Ureter (tissue), 1 donor: ENCODE results near the gene CCNDBP1. TPM values are rescaled to one million over a fixed set of nuclear protein-coding genes. Genes with fewer than 3 reads are reported as not detected.
"Not testable (repeated sequence)": the region's sequence is repeated elsewhere in the genome, so short reads cannot be mapped to it uniquely, and the experiment has no call there.

Experiments
- DNase-seq: peaks from one replicate; pipeline ENCODE4 v3.0.0-alpha.2; 2020; ENCODE audit warnings: low spot score
- total RNA-seq: library from RNA; stranded (reverse); gene quantifications from one replicate; pipeline ENCODE4 v1.2.4, GENCODE V29; 2023
- donor health status: DM: yes; HTN: yes; CAD: no.

CCNDBP1 gene
- total RNA-seq, 1 donor from 2014 or later, result 55.2 TPM

DNA sequence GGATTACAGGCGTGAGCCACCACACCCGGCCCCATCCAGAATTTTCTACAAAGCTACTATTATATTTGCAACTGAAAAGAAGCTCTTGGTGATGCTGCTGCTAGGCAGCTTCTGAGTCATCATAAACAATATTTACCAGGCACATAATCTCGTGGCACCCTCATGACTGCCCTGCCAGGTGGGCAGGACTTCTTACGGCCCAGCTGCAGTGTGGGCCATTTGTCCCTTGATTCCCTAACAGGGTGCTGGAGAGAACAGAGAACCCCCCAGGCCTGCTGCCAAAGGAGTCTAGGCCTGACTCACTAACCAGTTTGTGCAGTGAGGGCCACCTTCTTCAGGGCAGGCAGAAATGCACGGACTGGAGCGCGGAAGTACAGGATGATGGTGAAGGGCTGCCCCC, 30.8 kb downstream of the CCNDBP1 start:
- no peak for DNase-seq

DNA sequence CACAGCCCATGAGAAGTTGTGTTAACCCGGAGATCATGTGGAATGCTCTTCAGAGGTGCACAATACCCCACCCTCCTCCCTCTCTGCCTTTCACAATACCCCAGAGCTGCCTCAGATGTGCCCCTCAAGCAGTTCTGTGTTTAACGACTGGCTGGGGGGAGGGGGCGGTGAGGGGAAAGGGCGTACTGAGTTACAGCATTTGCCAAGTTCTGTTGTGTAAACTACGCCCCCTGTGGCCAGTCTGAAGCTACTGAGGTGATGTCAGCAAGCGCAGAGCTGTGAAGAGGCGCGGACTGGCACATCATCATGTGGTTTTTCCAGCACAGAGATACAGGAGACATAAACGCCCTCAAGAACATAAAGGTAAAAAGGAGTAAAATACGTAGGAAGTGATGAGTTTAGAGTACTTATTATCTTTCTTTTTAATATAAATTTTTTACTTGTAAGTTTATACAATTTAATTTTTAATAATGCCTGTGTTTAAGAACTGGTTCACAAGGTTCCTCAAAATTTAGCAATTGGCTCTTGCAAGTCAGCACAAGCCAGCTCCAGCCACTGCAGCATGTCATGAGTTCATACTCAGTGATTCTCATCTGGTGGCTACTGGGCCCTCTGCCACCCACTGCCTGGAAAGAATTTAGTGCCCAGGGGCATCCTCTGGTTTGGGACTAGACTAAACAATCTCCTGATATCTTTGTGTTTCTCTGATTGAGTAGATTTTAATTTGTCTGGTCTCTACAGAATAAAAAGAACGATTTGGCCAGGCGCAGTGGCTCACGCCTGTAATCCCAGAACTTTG, 33.9 kb downstream of the CCNDBP1 start:
- DNase-seq, result no peak

DNA sequence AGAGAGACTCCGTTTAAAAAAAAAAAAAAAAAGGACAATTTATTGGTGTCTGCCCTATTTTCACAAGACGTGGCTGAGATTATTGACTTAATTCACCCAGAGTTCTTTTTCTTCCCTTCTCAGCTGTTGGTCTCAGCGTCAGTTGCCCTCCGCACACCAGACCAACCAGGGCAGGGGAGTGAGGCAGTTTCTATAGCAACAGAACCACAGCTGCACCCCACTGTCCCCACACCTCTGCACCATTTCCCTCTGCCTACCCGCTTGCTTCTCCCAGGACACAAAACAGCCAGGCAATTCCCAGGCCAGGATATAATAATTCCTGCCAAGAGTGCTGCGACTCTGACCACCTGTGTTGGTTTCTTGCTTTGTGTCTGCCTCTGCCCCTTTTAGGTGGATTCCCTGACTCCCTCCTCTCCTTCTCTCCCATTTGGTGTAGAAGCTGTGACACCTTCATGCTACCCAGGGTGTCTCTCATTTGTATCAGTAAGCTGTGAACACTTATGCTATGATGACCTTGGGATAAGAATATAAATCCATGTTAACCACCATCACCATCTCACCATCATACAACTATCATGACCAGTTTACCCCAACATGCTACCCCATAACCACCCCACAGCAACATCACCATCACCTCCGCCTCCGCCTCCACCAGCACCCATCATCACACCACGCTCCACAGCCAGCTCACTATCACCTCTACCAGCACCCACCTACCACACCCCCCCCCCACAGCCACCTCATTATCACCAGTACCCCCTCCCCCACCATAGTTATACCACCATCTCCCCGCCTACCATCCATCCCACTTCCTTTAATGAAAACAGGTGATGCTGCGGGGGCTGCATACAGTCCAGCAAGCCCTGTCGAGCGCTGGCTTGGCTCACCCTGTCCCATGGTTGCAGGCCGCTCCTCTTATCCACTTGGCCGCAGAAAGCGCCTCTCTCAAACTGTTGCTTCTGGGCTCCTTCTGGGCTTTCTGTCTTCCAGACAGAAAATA, 35.0 kb downstream of the CCNDBP1 start:
- no peak for DNase-seq

DNA sequence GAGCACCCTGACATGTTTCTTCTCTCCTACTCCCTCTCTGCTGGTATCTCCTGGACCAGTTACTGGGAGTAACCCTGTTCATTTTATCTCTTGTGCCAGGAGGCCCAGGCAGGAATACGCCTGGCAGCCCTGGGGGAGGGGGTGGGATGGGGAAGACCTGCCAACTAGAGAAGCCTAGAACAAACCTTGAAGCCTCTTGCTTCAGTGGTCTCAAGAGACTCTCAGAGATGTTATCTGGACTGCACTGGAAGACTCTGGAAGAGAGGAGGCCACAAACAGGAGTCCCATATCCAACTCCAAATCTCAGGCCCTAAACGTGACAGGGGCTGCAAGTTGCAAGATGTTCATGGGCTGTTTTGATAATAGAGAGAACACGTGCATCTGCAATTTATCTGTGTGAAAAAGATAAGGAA, 35.8 kb downstream of the CCNDBP1 start, which contains the start of gene EPB42:
EPB42 (minus strand) TSS at position 28 of the 413 bp plus-strand sequence. CDS start 193 bp downstream, outside the sequence.
- no peak for DNase-seq

DNA sequence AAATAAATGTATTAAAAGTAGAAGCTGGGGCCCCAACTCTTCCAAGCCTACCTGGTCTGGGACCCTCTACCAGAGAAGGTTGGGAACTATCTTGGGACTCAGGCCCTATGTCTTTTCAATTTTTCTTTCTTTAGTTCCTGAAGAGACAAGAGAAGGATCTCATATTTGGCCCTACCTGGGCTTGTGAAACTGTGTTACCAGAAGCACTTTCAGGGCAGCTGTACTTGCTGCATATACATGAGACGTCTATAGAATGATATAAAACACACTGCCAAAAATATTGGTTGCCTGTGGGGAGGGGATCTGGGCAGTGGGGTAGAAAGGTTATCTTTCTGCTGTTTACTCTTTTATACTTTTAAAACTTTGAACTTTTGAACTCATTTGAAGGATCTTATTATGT, 36.2 kb downstream of the CCNDBP1 start:
- DNase-seq, result no peak

DNA sequence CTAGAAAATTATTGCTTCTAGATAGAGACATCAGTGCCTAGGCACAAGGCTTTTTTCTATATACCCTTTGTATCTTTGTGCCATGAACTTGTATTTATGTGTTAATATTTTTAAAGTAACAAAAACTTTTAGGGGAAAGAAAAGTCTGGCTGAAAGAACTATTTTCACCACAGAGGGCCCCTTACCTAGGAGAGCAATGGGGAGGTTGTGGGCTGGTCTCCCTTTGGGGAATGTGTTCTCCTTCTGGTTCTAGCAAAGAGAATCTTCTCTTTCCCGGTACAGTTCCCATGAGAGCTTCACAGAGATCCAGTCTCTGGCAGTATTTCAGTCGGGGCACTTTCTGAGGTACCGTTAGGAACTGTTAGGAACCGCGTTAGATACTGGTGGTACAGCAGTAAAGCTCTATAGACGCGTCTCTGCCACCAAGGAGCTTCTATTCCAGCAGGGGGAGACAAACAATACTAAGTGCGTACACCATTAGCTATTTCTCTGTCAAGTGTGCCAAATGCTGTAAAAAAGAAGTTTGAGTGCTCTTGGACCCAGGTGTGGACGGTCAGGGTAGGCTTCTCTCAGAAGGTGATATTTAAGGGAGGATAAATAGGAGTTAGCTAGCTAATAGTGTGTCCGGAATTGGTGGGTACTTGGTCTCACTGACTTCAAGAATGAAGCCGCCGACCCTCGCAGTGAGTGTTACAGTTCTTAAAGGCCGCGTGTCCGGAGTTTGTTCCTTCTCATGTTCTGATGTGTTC, 40.2 kb downstream of the CCNDBP1 start:
- no peak for DNase-seq

DNA sequence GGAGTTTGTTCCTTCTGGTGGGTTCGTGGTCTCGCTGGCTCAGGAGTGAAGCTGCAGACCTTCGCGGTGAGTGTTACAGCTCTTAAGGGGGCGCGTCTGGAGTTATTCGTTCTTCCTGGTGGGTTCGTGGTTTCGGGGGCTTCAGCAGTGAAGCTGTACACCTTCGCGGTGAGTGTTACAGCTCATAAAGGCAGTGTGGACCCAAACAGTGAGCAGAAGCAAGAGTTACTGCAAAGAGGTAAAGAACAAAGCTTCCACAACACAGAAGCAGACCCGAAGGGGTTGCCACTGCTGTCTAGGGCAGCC, 40.7 kb downstream of the CCNDBP1 start:
- not testable (repeated sequence) for DNase-seq

DNA sequence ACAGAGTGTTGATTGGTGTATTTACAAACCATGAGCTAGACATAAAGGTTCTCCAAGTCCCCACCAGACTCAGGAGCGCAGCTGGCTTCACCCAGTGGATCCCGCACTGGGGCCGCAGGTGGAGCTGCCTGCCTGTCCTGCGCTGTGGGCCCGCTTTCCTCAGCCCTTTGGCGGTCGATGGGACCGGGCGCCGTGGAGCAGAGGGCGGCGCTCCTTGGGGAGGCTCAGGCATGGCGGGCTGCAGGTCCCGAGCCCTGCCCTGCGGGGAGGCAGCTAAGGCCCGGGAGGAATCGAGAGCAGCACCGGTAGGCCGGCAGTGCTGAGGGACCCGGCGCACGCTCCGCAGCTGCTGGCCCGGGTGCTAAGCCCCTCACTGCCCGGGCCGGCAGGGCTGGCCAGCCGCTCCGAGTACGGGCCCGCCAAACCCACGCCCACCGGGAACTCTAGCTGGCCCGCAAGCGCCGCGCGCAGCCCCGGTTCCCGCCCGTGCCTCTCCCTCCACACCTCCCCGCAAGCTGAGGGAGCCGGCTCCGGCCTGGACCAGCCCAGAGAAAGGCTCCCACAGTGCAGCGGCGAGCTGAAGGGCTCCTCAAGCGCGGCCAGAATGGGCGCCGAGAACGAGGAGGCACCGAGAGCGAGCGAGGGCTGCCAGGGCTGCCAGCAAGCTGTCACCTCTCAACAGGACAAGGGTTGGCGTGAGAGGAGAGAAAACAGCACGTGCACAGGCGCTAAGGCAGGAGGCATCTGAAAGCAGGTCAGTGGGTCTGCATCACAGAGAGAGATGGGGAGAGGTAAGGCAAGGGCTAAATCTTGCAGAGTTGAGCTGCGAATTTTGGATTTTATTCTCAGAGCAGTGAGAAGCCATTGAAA, 41.5 kb downstream of the CCNDBP1 start:
- DNase-seq, result no peak

DNA sequence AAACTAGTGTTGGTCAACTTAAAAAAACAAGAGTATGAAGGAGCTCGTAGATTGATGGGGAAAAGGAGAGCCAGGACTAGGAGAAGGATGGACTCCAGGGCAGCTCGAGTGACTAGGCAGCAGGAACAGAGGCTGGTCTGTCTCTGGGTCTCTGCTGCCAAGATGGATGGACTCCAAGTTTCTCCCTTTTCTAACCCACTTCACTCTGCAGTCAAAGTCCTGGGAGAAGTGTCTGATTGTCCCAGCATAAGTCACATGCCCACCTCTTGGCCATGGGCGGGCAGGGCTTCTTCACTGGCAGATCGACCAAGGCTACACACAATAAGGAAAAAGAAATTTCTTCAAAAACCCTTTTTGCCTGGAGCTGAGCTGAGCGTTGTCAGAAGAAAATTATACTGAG, 44.8 kb downstream of the CCNDBP1 start:
- DNase-seq, result no peak

DNA sequence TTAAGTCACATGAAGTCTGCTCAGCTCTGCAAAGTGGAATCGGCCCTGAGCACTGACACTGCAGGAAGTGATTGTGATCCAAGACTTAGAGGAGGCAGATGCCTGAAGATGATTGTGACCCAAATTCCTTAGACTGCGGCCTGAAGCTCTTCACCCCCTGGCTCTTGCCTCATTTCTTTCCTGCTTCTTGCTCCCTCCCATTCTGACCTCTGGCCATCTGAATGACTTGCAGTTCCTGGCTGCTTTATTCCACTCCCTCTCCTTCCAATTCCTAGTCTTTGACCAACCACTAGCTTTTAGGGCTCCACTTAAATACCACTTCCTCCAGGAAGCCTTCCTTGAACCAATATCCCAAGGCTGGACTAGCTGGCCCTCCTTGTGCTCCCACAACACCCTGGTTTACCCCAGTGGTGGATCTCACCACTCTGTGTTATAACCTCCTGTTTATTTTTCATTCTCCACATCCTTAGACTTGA, 45.5 kb downstream of the CCNDBP1 start:
- DNase-seq, result no peak

DNA sequence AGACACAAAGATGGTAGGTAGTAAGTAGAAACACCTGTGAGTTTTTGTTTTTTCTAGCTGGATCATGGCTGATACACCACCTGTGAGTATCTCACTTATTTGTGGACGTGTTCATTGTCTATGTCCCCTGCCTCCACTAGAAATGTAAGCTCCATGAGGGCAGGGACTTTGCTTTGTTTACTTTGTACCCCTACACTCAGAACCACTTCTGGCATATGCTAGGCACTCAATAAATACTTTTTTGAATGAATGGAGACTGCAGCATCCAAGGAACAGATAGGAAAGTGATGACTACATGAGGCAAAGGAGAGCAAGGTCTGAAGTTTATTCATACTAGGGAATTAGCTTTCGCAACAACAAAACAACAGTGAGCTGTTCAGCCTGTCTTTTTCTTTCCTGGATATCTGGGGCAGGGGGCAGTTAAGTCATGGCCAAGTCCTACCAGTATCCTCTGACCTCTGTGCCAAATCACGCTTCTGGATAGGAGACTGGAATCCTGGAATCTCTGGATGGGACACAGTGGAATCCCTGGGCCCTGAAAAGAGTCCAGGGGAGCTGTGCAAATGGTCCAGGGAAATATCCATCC, 47.2 kb downstream of the CCNDBP1 start:
- DNase-seq, result no peak

DNA sequence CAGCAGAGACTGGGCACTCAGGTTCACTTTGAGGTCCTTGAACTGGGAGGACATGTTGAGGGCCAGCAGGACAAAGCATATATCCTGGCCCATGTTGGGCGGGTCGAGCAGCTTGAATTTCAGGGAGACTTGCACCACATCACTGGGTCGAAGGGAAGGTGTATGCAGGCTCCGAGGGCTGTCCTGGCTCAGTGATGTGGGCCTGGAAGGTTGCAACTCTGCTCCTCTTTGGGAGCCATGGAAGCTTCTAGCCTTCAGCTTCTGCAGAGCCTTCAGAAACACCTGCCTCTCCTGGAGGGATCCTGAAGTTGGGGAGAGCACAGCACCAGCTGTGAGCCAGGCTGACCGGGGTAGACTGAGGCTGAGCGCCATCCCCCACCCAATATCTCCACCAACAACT, 50.3 kb downstream of the CCNDBP1 start:
- DNase-seq, result no peak

DNA sequence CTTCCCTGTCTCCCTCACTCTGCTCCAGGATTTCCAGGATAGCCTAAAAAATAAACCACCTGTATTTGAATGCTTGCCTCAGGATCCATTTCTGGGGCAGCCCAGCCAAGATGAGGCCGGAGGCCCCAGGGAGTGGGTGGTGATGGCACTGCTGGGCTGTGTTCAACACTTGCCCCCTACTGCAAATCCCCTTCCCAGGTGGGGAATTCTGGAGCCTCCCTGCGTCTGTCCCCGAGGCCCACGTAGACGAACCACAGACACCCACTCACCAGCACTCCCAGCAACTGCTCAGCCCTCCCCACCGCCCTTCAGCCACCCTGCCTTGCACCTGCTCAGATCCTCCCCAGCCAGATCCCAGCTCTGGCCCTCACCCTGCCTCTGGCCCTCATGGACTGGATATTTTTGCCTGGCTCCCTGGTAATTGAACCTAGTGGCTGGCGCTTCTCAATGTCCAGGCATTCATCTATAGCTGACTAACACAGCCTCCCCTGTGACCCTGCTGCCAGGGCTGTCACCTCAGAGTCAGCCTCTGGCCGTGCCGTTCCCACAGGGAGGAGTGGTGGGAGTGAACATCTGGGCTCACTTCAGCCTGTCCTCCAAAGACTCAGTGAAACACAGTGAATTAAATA, 52.8 kb downstream of the CCNDBP1 start:
- DNase-seq, result no peak

DNA sequence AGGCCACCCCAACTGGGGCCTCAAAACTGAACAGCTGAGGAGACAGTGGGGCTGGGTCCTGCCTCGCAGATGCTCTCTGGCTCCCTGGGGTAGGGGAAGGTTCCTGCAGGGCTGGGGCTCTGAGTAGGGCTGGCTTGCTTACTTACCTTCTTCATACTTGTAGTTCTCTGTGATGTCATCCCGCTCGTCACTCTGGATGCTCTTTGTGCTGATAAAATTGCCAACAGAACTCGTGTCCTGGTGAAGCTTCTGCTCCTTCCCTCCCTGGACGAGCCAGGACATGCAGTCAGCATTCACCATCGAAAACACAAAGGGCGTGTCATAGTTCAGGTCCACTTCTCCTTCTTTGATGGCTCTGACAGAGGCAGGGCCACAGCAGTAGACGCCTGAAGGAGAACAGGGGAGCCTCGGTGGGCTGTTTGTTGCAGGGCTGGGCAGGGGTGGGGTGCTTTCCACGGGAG, 53.5 kb downstream of the CCNDBP1 start:
- no peak for DNase-seq

DNA sequence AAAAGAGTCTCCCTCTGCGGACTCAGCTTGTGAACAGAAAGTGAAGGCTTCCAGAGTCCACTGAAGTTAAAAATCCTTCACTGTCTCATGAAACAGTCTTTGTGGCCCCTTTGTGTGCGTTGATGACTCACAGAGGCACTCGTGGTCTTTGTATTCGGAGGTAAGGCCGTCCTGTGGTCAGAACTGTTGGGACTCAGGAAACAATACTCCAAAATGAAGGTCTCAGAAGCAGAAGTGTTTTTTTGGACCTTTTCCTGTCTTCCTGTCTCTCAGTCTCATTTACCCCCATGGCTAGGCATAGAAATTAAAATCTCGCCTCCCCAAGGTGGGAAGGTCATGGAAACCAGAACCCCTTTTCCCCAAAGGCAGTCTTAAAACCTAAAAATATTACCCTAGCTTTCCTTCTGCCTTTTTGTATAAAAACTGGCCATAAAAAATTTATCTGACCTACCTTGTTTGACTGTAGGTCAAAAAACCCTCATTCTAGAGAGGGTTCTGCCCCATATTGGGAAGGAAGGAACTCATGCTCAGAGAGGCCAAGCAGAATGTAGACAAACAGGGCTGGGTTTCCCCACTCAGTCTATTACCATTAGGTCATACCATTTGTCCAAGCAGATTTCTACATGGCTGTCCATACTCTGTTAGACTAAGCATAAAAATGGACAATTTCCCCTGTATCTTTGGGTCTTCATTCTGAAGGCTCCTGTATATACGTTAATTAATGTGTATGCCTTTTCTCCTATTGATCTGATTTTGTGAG, 54.7 kb downstream of the CCNDBP1 start:
- no peak for DNase-seq

DNA sequence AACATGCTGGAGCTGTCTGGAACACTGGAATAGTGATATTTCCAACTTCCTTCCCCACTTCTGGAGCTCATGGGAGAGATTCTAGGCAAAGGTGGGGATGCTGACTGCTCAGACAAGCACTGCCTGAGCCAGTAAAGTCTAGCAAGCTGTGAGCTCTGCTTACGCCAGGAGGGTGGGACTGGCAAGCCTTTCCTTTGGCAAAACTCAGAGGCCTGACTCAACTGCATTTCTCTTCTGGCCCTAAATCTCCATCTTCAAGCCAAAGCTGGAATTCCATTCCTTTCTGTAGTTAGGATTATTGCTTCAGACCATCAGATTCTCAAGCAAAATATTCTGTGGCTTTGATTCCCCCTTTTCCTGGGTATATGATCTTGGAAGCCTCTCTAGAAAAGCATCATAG, 55.9 kb downstream of the CCNDBP1 start:
- no peak for DNase-seq

DNA sequence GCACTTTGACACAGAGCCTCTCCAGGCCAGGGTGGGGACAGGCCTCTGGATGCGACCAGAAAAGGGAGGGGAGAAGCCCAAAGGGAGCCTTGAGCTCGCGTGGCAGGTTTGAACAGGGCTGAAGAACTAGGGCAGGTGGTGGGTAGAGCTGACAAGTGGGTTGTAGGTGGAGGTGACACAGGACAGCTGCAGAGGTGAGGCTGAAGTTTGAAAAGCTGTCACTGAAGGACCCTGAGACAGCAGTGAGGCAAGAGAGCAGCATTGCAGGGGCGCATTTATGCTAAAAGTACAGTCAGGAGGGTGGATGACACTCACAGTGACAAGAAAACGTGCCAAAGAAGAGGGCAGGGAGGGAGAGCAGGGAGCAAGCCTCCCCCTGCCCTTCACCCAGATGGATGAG, 57.4 kb downstream of the CCNDBP1 start:
- DNase-seq, result no peak

DNA sequence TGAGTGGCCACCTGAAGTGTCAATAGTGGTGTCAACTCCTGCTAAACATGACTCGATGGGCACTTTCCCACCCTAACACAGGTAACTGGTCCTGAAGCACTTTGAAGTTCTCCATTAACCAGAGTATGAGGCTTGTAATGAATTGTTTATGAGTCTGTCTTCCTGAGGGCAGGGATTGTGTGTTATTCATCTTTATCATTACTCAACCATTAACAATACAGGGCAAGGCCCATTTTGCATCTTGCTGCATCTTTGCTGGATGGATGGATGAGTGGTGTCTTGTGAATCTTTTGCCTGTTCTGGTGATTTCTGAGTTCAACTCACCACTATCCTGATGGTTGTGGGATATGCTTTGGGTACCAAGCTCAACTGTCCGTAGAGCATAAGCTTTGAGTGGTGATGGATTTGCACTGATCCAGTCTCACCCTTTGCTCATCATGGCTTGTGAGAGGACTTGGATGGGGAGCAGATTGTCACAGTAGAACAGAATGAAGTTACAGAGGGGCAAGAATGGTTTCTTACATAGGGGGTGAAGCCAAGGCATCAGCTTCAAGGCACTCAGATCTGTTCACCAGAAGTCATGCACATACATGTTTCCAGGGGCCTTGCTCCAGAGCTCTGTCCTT, 57.9 kb downstream of the CCNDBP1 start:
- DNase-seq, result no peak

DNA sequence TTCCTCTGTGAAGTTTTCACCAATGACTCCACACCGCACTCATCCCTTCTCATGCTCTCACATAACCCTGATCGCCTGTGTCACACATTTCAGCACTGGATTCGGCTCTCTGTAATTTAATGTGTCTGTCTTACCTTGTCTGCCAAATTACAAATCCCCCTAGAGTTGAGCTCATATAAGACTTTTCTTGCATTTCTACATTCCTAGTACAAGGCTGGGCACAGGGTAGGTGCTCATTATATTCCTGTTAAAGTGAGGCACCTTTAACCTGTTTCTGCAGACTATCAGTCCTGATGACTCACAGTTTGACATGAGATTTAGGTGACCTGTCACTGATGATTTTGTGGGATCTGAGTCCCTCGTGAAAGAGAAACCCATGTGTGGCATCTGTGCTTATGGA, 58.9 kb downstream of the CCNDBP1 start:
- no peak for DNase-seq
